GM19035 (cell line): Measurements from ENCODE around the gene DMD.

Experiments used
- ATAC-seq: cut with Tn5 transposase; IDR thresholded peaks from one replicate; pipeline ENCODE4 v1.9.1; 2021; ENCODE audit not compliant: unreplicated experiment

Gene DMD

GRCh38 chrX:32520789-32521188 is 690.6 kb downstream of the DMD start:
- ATAC-seq, result no peak

- no peak for ATAC-seq
Measured at GRCh38 chrX:32514986-32515385, 696.4 kb downstream of the DMD start.

- ATAC-seq, result no peak
Measured at GRCh38 chrX:32501606-32502005, 709.7 kb downstream of the DMD start.

GRCh38 chrX:32496671-32497070 is 714.7 kb downstream of the DMD start:
- no peak for ATAC-seq

- no peak for ATAC-seq
Measured at GRCh38 chrX:32495855-32496254, 715.5 kb downstream of the DMD start.

- no peak for ATAC-seq
Measured at GRCh38 chrX:32489125-32489524, 722.2 kb downstream of the DMD start.

GRCh38 chrX:32483534-32484136 is 727.7 kb downstream of the DMD start:
- no peak for ATAC-seq

GRCh38 chrX:32480019-32480418 is 731.3 kb downstream of the DMD start:
- no peak for ATAC-seq

GRCh38 chrX:32472364-32472763 is 739.0 kb downstream of the DMD start:
- no peak for ATAC-seq

GRCh38 chrX:32455704-32456103 is 755.6 kb downstream of the DMD start:
- no peak for ATAC-seq

- ATAC-seq, result no peak
Measured at GRCh38 chrX:32451954-32452695, 759.2 kb downstream of the DMD start.

- peak; percentile 57 for ATAC-seq
Measured at GRCh38 chrX:32448945-32449344, 762.4 kb downstream of the DMD start.

- ATAC-seq, result peak; percentile 99
Measured at GRCh38 chrX:32448320-32448719, 763.0 kb downstream of the DMD start.

- no peak for ATAC-seq
Measured at GRCh38 chrX:32447640-32448039, 763.7 kb downstream of the DMD start.

GRCh38 chrX:32443841-32444240 is 767.5 kb downstream of the DMD start:
- ATAC-seq, result no peak

GRCh38 chrX:32421266-32421665 is 790.1 kb downstream of the DMD start:
- ATAC-seq, result no peak

GRCh38 chrX:32408389-32408788 is 803.0 kb downstream of the DMD start:
- peak; percentile 53 for ATAC-seq

- ATAC-seq, result no peak
Measured at GRCh38 chrX:32397562-32398216, 813.7 kb downstream of the DMD start.

GRCh38 chrX:32395878-32396277 is 815.5 kb downstream of the DMD start:
- no peak for ATAC-seq

- ATAC-seq, result no peak
Measured at GRCh38 chrX:32392655-32393054, 818.7 kb downstream of the DMD start.

- ATAC-seq, result no peak
Measured at GRCh38 chrX:32370456-32371205, 840.7 kb downstream of the DMD start.
